ENCODE data around the gene SLCO2A1. TPM values are rescaled to one million over a fixed set of nuclear protein-coding genes. Genes with fewer than 3 reads are reported as not detected.

SLCO2A1 gene
- total RNA-seq, 2 donors from 2014 or later: 0.10 TPM; not detected in 1

- H3K4me3 Mint-ChIP-seq: no peak overlapping the region
Measured at GRCh38 chr3:134037168-134037567, 7.4 kb upstream of the SLCO2A1 start.

GRCh38 chr3:134036291-134036690, 6.6 kb upstream of the SLCO2A1 start:
- no peaks in the 10 kb centered on the region for H3K4me1 Mint-ChIP-seq (ENCODE audit: low read depth)
- H3K36me3 Mint-ChIP-seq (ENCODE audit: insufficient read depth in 2 of 2): no peaks in the 10 kb centered on the region
- no peak overlapping the region for H3K27ac Mint-ChIP-seq
- no peaks in the 10 kb centered on the region for H3K9me3 Mint-ChIP-seq
- peaks cover 14% of the 10 kb centered on the region for H3K27me3 Mint-ChIP-seq (ENCODE audit: low read depth)
- DNase-seq: no peak
- ATAC-seq (replicated peaks in 1 of 2): no peak
- H3K4me3 Mint-ChIP-seq: no peak overlapping the region

More at GRCh38 chr3:134037168-134037567, 7.4 kb upstream of the SLCO2A1 start:
- Mint-ChIP-seq H3K27me3 (ENCODE audit: low read depth) (peaks cover 14% of the 10 kb centered on the region), H3K4me1 (ENCODE audit: low read depth) (no peaks in the 10 kb centered on the region), H3K36me3 (ENCODE audit: insufficient read depth in 2 of 2) (no peaks in the 10 kb centered on the region), H3K9me3 (peaks cover 0 to 1% of the 10 kb centered on the region in 2 donors), H3K27ac (no peak overlapping the region)
- DNase-seq: no peak
- no peak for ATAC-seq (replicated peaks in 1 of 2)

- no peak for ATAC-seq (replicated peaks in 1 of 2)
- Mint-ChIP-seq H3K4me3 (no peak overlapping the region), H3K9me3 (no peaks in the 10 kb centered on the region), H3K36me3 (ENCODE audit: insufficient read depth in 2 of 2) (no peaks in the 10 kb centered on the region), H3K4me1 (ENCODE audit: low read depth) (no peaks in the 10 kb centered on the region), H3K27ac (no peak overlapping the region), H3K27me3 (ENCODE audit: low read depth) (peaks cover 14% of the 10 kb centered on the region)
- no peak for DNase-seq
Measured at GRCh38 chr3:134035836-134036235, 6.1 kb upstream of the SLCO2A1 start.

GRCh38 chr3:134034005-134034785, 4.5 kb upstream of the SLCO2A1 start:
- Mint-ChIP-seq H3K27ac (no peak overlapping the region), H3K4me1 (ENCODE audit: low read depth) (peaks cover 4% of the 10 kb centered on the region), H3K27me3 (ENCODE audit: low read depth) (peaks cover 15% of the 10 kb centered on the region), H3K9me3 (no peaks in the 10 kb centered on the region), H3K4me3 (no peak overlapping the region), H3K36me3 (ENCODE audit: insufficient read depth in 2 of 2) (no peaks in the 10 kb centered on the region)
- no peak for ATAC-seq (replicated peaks in 1 of 2)
- DNase-seq: no peak

GRCh38 chr3:134033315-134033996, 3.7 kb upstream of the SLCO2A1 start:
- Mint-ChIP-seq H3K36me3 (ENCODE audit: insufficient read depth in 2 of 2) (no peaks in the 10 kb centered on the region), H3K27ac (no peak overlapping the region), H3K4me1 (ENCODE audit: low read depth) (peaks cover 4% of the 10 kb centered on the region), H3K9me3 (no peaks in the 10 kb centered on the region), H3K27me3 (ENCODE audit: low read depth) (peaks cover 23% of the 10 kb centered on the region), H3K4me3 (no peak overlapping the region)
- DNase-seq (no peak), ATAC-seq (replicated peaks in 1 of 2) (no peak)

- H3K9me3 Mint-ChIP-seq: no peaks in the 10 kb centered on the region
- peaks cover 4% of the 10 kb centered on the region for H3K4me1 Mint-ChIP-seq (ENCODE audit: low read depth)
- ATAC-seq (replicated peaks in 1 of 2): no peak
- peaks cover 39% of the 10 kb centered on the region for H3K27me3 Mint-ChIP-seq (ENCODE audit: low read depth)
- no peak overlapping the region for H3K27ac Mint-ChIP-seq
- H3K36me3 Mint-ChIP-seq (ENCODE audit: insufficient read depth in 2 of 2): no peaks in the 10 kb centered on the region
- no peak for DNase-seq
- H3K4me3 Mint-ChIP-seq: no peak overlapping the region
Measured at GRCh38 chr3:134031348-134031915, 1.7 kb upstream of the SLCO2A1 start.

GRCh38 chr3:134030379-134031347, 938 bp upstream of the SLCO2A1 start:
- ATAC-seq (replicated peaks in 1 of 2): peak in 1 of 2 donors; percentile 14
- Mint-ChIP-seq H3K9me3 (no peaks in the 10 kb centered on the region), H3K27me3 (ENCODE audit: low read depth) (peaks cover 47% of the 10 kb centered on the region), H3K36me3 (ENCODE audit: insufficient read depth in 2 of 2) (no peaks in the 10 kb centered on the region), H3K4me1 (ENCODE audit: low read depth) (peaks cover 4% of the 10 kb centered on the region), H3K27ac (no peak overlapping the region), H3K4me3 (peak overlapping the region; percentile 66 to 82)
- no peak for DNase-seq

GRCh38 chr3:134029256-134029733, 430 bp downstream of the SLCO2A1 start:
- DNase-seq: peak in 1 of 2 donors; percentile 8
- no peaks in the 10 kb centered on the region for H3K36me3 Mint-ChIP-seq (ENCODE audit: insufficient read depth in 2 of 2)
- H3K9me3 Mint-ChIP-seq: no peaks in the 10 kb centered on the region
- peaks cover 47% of the 10 kb centered on the region for H3K27me3 Mint-ChIP-seq (ENCODE audit: low read depth)
- H3K4me1 Mint-ChIP-seq (ENCODE audit: low read depth): peaks cover 4% of the 10 kb centered on the region
- peak overlapping the region; percentile 40 to 82 for H3K4me3 Mint-ChIP-seq
- no peak overlapping the region for H3K27ac Mint-ChIP-seq
- ATAC-seq (replicated peaks in 1 of 2): peak; percentile 55 to 60

GRCh38 chr3:134028486-134029255, 1.1 kb downstream of the SLCO2A1 start:
- ATAC-seq (replicated peaks in 1 of 2): no peak
- no peaks in the 10 kb centered on the region for H3K9me3 Mint-ChIP-seq
- H3K27ac Mint-ChIP-seq: no peak overlapping the region
- no peak for DNase-seq
- H3K36me3 Mint-ChIP-seq (ENCODE audit: insufficient read depth in 2 of 2): no peaks in the 10 kb centered on the region
- H3K4me1 Mint-ChIP-seq (ENCODE audit: low read depth): peaks cover 4% of the 10 kb centered on the region
- peaks cover 47% of the 10 kb centered on the region for H3K27me3 Mint-ChIP-seq (ENCODE audit: low read depth)
- H3K4me3 Mint-ChIP-seq: peak overlapping the region in 1 of 2 donors; percentile 82

- ATAC-seq (replicated peaks in 1 of 2) (no peak), DNase-seq (no peak)
- Mint-ChIP-seq H3K4me3 (no peak overlapping the region), H3K4me1 (ENCODE audit: low read depth) (peaks cover 4% of the 10 kb centered on the region), H3K27ac (no peak overlapping the region), H3K27me3 (ENCODE audit: low read depth) (peaks cover 36% of the 10 kb centered on the region), H3K36me3 (ENCODE audit: insufficient read depth in 2 of 2) (no peaks in the 10 kb centered on the region), H3K9me3 (no peaks in the 10 kb centered on the region)
Measured at GRCh38 chr3:134027631-134028030, 2.1 kb downstream of the SLCO2A1 start.

GRCh38 chr3:134020135-134020680, 9.5 kb downstream of the SLCO2A1 start:
- H3K36me3 Mint-ChIP-seq (ENCODE audit: insufficient read depth in 2 of 2): no peaks in the 10 kb centered on the region
- H3K4me3 Mint-ChIP-seq: no peak overlapping the region
- DNase-seq (no peak), ATAC-seq (replicated peaks in 1 of 2) (no peak)
- no peaks in the 10 kb centered on the region for H3K27me3 Mint-ChIP-seq (ENCODE audit: low read depth)
- no peaks in the 10 kb centered on the region for H3K9me3 Mint-ChIP-seq
- no peak overlapping the region for H3K27ac Mint-ChIP-seq
- no peaks in the 10 kb centered on the region for H3K4me1 Mint-ChIP-seq (ENCODE audit: low read depth)

- H3K4me3 Mint-ChIP-seq: no peak overlapping the region
Measured at GRCh38 chr3:134018850-134019249, 10.9 kb downstream of the SLCO2A1 start.

More at GRCh38 chr3:134018850-134019249, 10.9 kb downstream of the SLCO2A1 start:
- Mint-ChIP-seq H3K27ac (no peak overlapping the region), H3K4me1 (ENCODE audit: low read depth) (no peaks in the 10 kb centered on the region), H3K36me3 (ENCODE audit: insufficient read depth in 2 of 2) (no peaks in the 10 kb centered on the region), H3K9me3 (no peaks in the 10 kb centered on the region), H3K27me3 (ENCODE audit: low read depth) (no peaks in the 10 kb centered on the region)
- ATAC-seq (replicated peaks in 1 of 2) (no peak), DNase-seq (no peak)

All from activated T-cell treated with anti-CD3 and anti-CD28 coated beads, Interleukin-2, amount 50 U/mL, for 72 hours (primary cell).